H1 (cell line): ENCODE measurements around the gene SLIT3. TPM values are rescaled to one million over a fixed set of nuclear protein-coding genes. Genes with fewer than 3 reads are reported as not detected.

ENCODE experiments used
- CTCF ChIA-PET: fragments of 300-600 bp; sonication (Branson Sonifier 250); formaldehyde crosslinking; loops from one replicate; lab custom pipeline; 2021; ENCODE audit not compliant: partially characterized antibody; lab: Charles Lee
- POLR2A ChIA-PET: fragments of 300-600 bp; sonication (Branson Sonifier 250); formaldehyde crosslinking; loops from one replicate; lab custom pipeline; 2021; ENCODE audit warnings: inconsistent platforms; ENCODE audit not compliant: partially characterized antibody; lab: Charles Lee
- DNase-seq, 2 experiments: peaks; one replicate each; pipeline versions ENCODE4 v3.0.0 to v3.0.0-alpha.2; 2010 to 2022; ENCODE audit warnings: low spot score in 2 of 2, low read depth in 1 of 2, mixed read lengths in 1 of 2
- FAIRE-seq: peaks from 2 replicates; lab custom pipeline; 2011; peaks lifted over from hg19 to GRCh38; lab: Jason Lieb, UNC
- H2AFZ ChIP-seq: 2 replicates; pipeline ENCODE4 v1.8.1; 2012; ENCODE audit warnings: low read length, inconsistent platforms
- H2AK5ac ChIP-seq: 2 replicates; pipeline ENCODE4 v1.6.1; 2013; ENCODE audit warnings: low read depth, low read length
- H2BK120ac ChIP-seq: replicated peaks from 2 replicates; pipeline ENCODE3; 2013; ENCODE audit warnings: low read depth, low read length, inconsistent platforms
- H2BK12ac ChIP-seq: 2 replicates; pipeline ENCODE4 v1.6.1; 2013; ENCODE audit warnings: low read depth, low read length
- H2BK15ac ChIP-seq: 2 replicates; pipeline ENCODE4 v1.6.1; 2013; ENCODE audit warnings: low read length
- H2BK20ac ChIP-seq: 2 replicates; pipeline ENCODE4 v1.6.1; 2013; ENCODE audit warnings: low read length
- H2BK5ac ChIP-seq: 2 replicates; pipeline ENCODE4 v1.6.1; 2013; ENCODE audit warnings: low read depth, low read length
- H3K14ac ChIP-seq: 2 replicates; pipeline ENCODE4 v1.6.1; 2013; ENCODE audit warnings: inconsistent platforms; ENCODE audit not compliant: insufficient read length
- H3K18ac ChIP-seq: 2 replicates; pipeline ENCODE4 v1.6.1; 2013; ENCODE audit warnings: low read length; ENCODE audit errors: extremely low read depth
- H3K23ac ChIP-seq: 2 replicates; pipeline ENCODE4 v1.6.1; 2013; ENCODE audit warnings: inconsistent platforms; ENCODE audit not compliant: insufficient read length
- H3K23me2 ChIP-seq: 2 replicates; pipeline ENCODE4 v1.6.1; 2013; ENCODE audit warnings: low read depth, low read length
- H3K27ac ChIP-seq: 2 replicates; pipeline ENCODE4 v1.6.1; 2011; ENCODE audit warnings: low read depth, low read length, inconsistent platforms
- H3K27me3 ChIP-seq, 4 experiments: replicated peaks in 1 of 4; 1 replicate in 1 of 4; 2 replicates in 3 of 4; pipeline versions ENCODE4 v1.6.1 to v1.8.1; 2011 to 2013; ENCODE audit warnings: low read length in 3 of 4, mild to moderate bottlenecking in 3 of 4, inconsistent platforms in 2 of 4, mixed read lengths in 2 of 4, moderate library complexity in 1 of 4; ENCODE audit not compliant: control insufficient read depth in 3 of 4, insufficient read depth in 3 of 4; ENCODE audit errors: extremely low read depth in 1 of 4
- H3K36me3 ChIP-seq, 4 experiments: 2 replicates each; pipeline versions ENCODE4 v1.6.1 to v1.8.1; 2011 to 2013; ENCODE audit warnings: mild to moderate bottlenecking in 4 of 4, low read length in 3 of 4, moderate library complexity in 2 of 4, control low read depth in 1 of 4, inconsistent platforms in 1 of 4; ENCODE audit not compliant: insufficient read depth in 4 of 4, control insufficient read depth in 2 of 4
- H3K4ac ChIP-seq: replicated peaks from 2 replicates; pipeline ENCODE3; 2013; ENCODE audit warnings: low read length, low read depth, mixed read lengths, inconsistent platforms; ENCODE audit not compliant: insufficient read length
- H3K4me1 ChIP-seq, 4 experiments: replicated peaks in 1 of 4; 1 replicate in 1 of 4; 2 replicates in 3 of 4; pipeline versions ENCODE4 v1.6.1 to v1.8.1; 2011 to 2013; ENCODE audit warnings: low read length in 3 of 4, inconsistent platforms in 2 of 4, mixed read lengths in 1 of 4; ENCODE audit not compliant: insufficient read depth in 4 of 4, control insufficient read depth in 3 of 4
- H3K4me2 ChIP-seq, 2 experiments: 2 replicates each; pipeline versions ENCODE4 v1.6.1 to v1.8.1; 2011 to 2013; ENCODE audit warnings: low read depth in 2 of 2, low read length in 2 of 2, control low read depth in 1 of 2, inconsistent platforms in 1 of 2, mild to moderate bottlenecking in 1 of 2; ENCODE audit not compliant: insufficient read depth in 1 of 2
- H3K4me3 ChIP-seq, 4 experiments: fragments of 200-600, 300-600 bp in 1 of 4; sonication (generic), shearing (Covaris generic), sonication (Bioruptor Twin) in 1 of 4; 2 replicates each; pipeline versions ENCODE4 v1.5.1 to v1.8.1; 2011 to 2016; ENCODE audit warnings: low read length in 4 of 4, low read depth in 3 of 4, control low read depth in 2 of 4, inconsistent platforms in 2 of 4, mild to moderate bottlenecking in 2 of 4, mixed read lengths in 1 of 4, moderate library complexity in 1 of 4; ENCODE audit not compliant: insufficient read depth in 2 of 4; ENCODE audit errors: extremely low read depth in 1 of 4
- H3K56ac ChIP-seq: replicated peaks from 2 replicates; pipeline ENCODE3; 2013; ENCODE audit warnings: low read depth, mild to moderate bottlenecking, mixed read lengths, low read length, inconsistent platforms; ENCODE audit not compliant: insufficient read length
- H3K79me1 ChIP-seq: 2 replicates; pipeline ENCODE4 v1.6.1; 2013; ENCODE audit warnings: low read depth, low read length, control low read depth
- H3K79me2 ChIP-seq, 2 experiments: 2 replicates each; pipeline versions ENCODE4 v1.6.1 to v1.8.1; 2012 to 2013; ENCODE audit warnings: low read length in 2 of 2, mild to moderate bottlenecking in 2 of 2, inconsistent platforms in 1 of 2; ENCODE audit not compliant: insufficient read depth in 2 of 2, control insufficient read depth in 1 of 2
- H3K9ac ChIP-seq, 4 experiments: replicated peaks in 1 of 4; 1 replicate in 1 of 4; 2 replicates in 3 of 4; pipeline versions ENCODE4 v1.6.1 to v1.8.1; 2011 to 2013; ENCODE audit warnings: low read depth in 3 of 4, low read length in 3 of 4, control low read depth in 2 of 4, mild to moderate bottlenecking in 2 of 4, moderate library complexity in 2 of 4, inconsistent platforms in 1 of 4; ENCODE audit errors: extremely low read depth in 1 of 4
- H3K9me3 ChIP-seq, 2 experiments: 2 replicates each; pipeline versions ENCODE4 v1.6.1 to v1.8.1; 2012 to 2013; ENCODE audit warnings: mild to moderate bottlenecking in 2 of 2, moderate library complexity in 2 of 2, control low read depth in 1 of 2, inconsistent platforms in 1 of 2, low read depth in 1 of 2, low read length in 1 of 2, mixed read lengths in 1 of 2; ENCODE audit not compliant: insufficient read depth in 2 of 2
- H4K20me1 ChIP-seq, 2 experiments: replicated peaks in 1 of 2; 2 replicates each; pipeline versions ENCODE3 to v1.8.1; 2011 to 2013; ENCODE audit warnings: inconsistent platforms in 2 of 2, low read length in 2 of 2, mild to moderate bottlenecking in 1 of 2; ENCODE audit not compliant: insufficient read depth in 2 of 2, control insufficient read depth in 1 of 2
- H4K5ac ChIP-seq: 2 replicates; pipeline ENCODE4 v1.6.1; 2013; ENCODE audit warnings: low read length, low read depth, mixed read lengths, inconsistent platforms; ENCODE audit not compliant: insufficient read length
- H4K8ac ChIP-seq: 2 replicates; pipeline ENCODE4 v1.8.0; 2013; ENCODE audit warnings: mild to moderate bottlenecking, moderate library complexity, low read length, inconsistent platforms; ENCODE audit not compliant: insufficient read depth; ENCODE audit errors: extremely low read depth
- H4K91ac ChIP-seq: replicated peaks from 2 replicates; pipeline ENCODE3; 2013; ENCODE audit warnings: low read length, mixed read lengths, inconsistent platforms; ENCODE audit not compliant: insufficient read length
- CEBPB ChIP-seq: IDR thresholded peaks from 2 replicates; pipeline ENCODE4 v1.6.1; 2012; ENCODE audit warnings: low read depth, low read length
- CHD1 ChIP-seq: IDR thresholded peaks from 2 replicates; pipeline ENCODE4 v1.6.1; 2012; ENCODE audit warnings: low read depth, low read length, improper control_type of control experiment
- POLR2AphosphoS5 ChIP-seq: IDR thresholded peaks from 2 replicates; pipeline ENCODE4 v1.6.1; 2011; ENCODE audit warnings: low read depth, low read length
- WGBS, 2 experiments: shearing (Covaris generic) in 1 of 2; methylation state at CpG; one replicate each; pipeline versions ENCODE4 v1.1.6 to v1.1.7; 2013 to 2015; ENCODE audit warnings: low lambda C conversion rate in 2 of 2, mixed read lengths in 2 of 2, inconsistent platforms in 1 of 2, low coverage in 1 of 2, missing lambda C conversion rate in 1 of 2; ENCODE audit not compliant: insufficient replicate concordance in 2 of 2, insufficient coverage in 1 of 2, insufficient read length in 1 of 2; ENCODE audit errors: extremely low coverage in 1 of 2, missing lambda C conversion rate in 1 of 2; 5-methylcytosine and 5-hydroxymethylcytosine counted together
- polyA plus RNA-seq, 7 experiments: library from polyadenylated mRNA; depleted of rRNA in 3 of 7; stranded (reverse) in 5 of 7; unstranded in 2 of 7; fragments of >200 nt in 5 of 7; fragments of 200-250 nt in 2 of 7; gene quantifications; 1 replicate in 5 of 7; 2 replicates in 1 of 7; 4 replicates in 1 of 7; pipeline versions ENCODE4 v1.2.1 to v1.2.3, GENCODE V29; 2011 to 2013; ENCODE audit warnings: missing spikeins in 2 of 7, mixed read lengths in 2 of 7
- total RNA-seq: library from RNA; stranded (reverse); fragmentation: NEBNext Ultra II Directional; extraction: Animal tissue kit (Norgen Biotek cat#: 25700); gene quantifications from 2 replicates; pipeline ENCODE4 v1.2.1, GENCODE V29; 2021

The SLIT3 gene
- total and polyA plus RNA-seq, 2 of the 8 experiments (the other 6 are each of a cell fraction or from before 2014, with no cell fraction given) = 1.1 to 1.2 TPM

DNA sequence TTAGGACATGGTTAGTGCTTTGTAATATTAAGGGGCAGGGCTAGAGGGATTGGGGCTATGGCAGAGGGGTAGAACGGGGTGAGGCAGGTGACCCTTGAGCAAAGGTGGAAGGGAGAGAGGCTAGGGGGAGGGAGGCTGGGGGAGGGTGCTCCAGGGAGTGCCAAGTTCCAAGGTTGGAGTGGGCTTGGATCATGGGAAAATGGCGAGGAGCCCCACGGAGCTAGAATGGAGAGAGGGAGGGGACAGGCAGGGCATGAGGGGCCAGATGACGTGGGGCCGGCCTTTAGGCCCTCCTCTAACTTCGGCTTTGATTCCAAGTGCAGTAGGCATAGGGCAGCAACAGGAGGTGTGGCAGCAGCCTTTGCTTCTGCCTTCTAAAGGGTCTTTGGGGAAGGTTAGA, 550.0 kb downstream of the SLIT3 start:
- Histone ChIP-seq H3K23ac (no peak overlapping the region), H3K14ac (no peak overlapping the region), H2BK12ac (no peak overlapping the region), H3K56ac (no peak overlapping the region), H4K20me1 (peaks cover 0 to 1% of the 10 kb centered on the region in 2 experiments), H3K4me2 (no peak overlapping the region), H2BK15ac (no peak overlapping the region), H2AK5ac (no peak overlapping the region), H4K5ac (no peak overlapping the region), H3K18ac (no peak overlapping the region), H3K36me3 (no peaks in the 10 kb centered on the region), H3K9ac (no peak overlapping the region), H2BK20ac (no peak overlapping the region), H4K91ac (no peak overlapping the region), H3K79me1 (no peaks in the 10 kb centered on the region), H4K8ac (no peak overlapping the region; the same call in 1 of the 2 replicates), H3K4me3 (no peak overlapping the region), H2BK120ac (no peak overlapping the region), H3K27me3 (peaks cover 0 to 3% (median 0%) of the 10 kb centered on the region in 4 experiments; a peak in 1 of 7 replicates), H3K4me1 (no peaks in the 10 kb centered on the region), H2BK5ac (no peak overlapping the region), H3K27ac (no peak overlapping the region), H3K4ac (no peak overlapping the region), H2AFZ (no peak overlapping the region), H3K23me2 (peaks cover 10% of the 10 kb centered on the region; the same call in 1 of the 2 replicates), H3K79me2 (no peaks in the 10 kb centered on the region), H3K9me3 (no peaks in the 10 kb centered on the region)
- 87% methylated on average over 4 of the region's 6 CpGs; no CpG with 5 or more reads in 1 of the 2 experiments for WGBS, 2 experiments
- POLR2A ChIA-PET = no interaction called here
- DNase-seq (no peak), FAIRE-seq (no peak)
- CTCF ChIA-PET = interaction anchor here (0.6 to 2.4 kb wide), 10 partner anchors 11 to 398 kb away, joined by 3 to 9 read pairs (median 4); no protein-coding TSS in a partner anchor
- TF ChIP-seq POLR2AphosphoS5 (no peak), CEBPB (no peak), CHD1 (no peak)
